IMR-90 (cell line): ENCODE results near the gene CLCN4. TPM values are rescaled to one million over a fixed set of nuclear protein-coding genes. Genes with fewer than 3 reads are reported as not detected.

ENCODE experiments used
- ATAC-seq: fragments of 200-7000 bp; cut with Tn5 transposase; 2 replicates; pipeline ENCODE4 v1.9.1; 2020; ENCODE audit warnings: low read depth, mild to moderate bottlenecking, moderate library complexity
- BruUV-seq: library from RNA; stranded (reverse); fragments of 400-500 nt; replicated peaks from 2 replicates; lab custom pipeline; 2021; lab: Mats Ljungman, UMichigan
- CTCF ChIA-PET: fragments of 300-600 bp; formaldehyde crosslinking; extraction: SDS; loops from one replicate; lab custom pipeline; 2021; ENCODE audit warnings: antibody characterized with exemption; lab: Yijun Ruan, JAX
- POLR2A ChIA-PET: fragments of 300-600 bp; sonication (Branson Sonifier 250); formaldehyde crosslinking; loops from one replicate; lab custom pipeline; 2022; ENCODE audit warnings: antibody characterized with exemption; ENCODE audit not compliant: unreplicated experiment; lab: Charles Lee
- DNase-seq: peaks from one replicate; pipeline ENCODE4 v3.0.0; 2013
- H2AFZ ChIP-seq: replicated peaks from 2 replicates; pipeline ENCODE3; 2013; ENCODE audit warnings: low read length, mild to moderate bottlenecking; ENCODE audit not compliant: poor library complexity
- H2AK5ac ChIP-seq: 2 replicates; pipeline ENCODE4 v1.6.1; 2013; ENCODE audit warnings: low read depth, low read length, inconsistent platforms
- H2AK9ac ChIP-seq: replicated peaks from 2 replicates; pipeline ENCODE3; 2013; ENCODE audit warnings: mild to moderate bottlenecking, low read depth, low read length, moderate library complexity; ENCODE audit not compliant: poor library complexity
- H2BK120ac ChIP-seq: 2 replicates; pipeline ENCODE4 v1.6.1; 2013; ENCODE audit warnings: low read depth, low read length, inconsistent platforms
- H2BK15ac ChIP-seq: 3 replicates; pipeline ENCODE4 v1.6.1; 2013; ENCODE audit warnings: low read depth, low read length, inconsistent platforms
- H2BK20ac ChIP-seq: 2 replicates; pipeline ENCODE4 v1.6.1; 2013; ENCODE audit warnings: low read depth, mild to moderate bottlenecking, inconsistent platforms, low read length, moderate library complexity
- H2BK5ac ChIP-seq: 2 replicates; pipeline ENCODE4 v1.6.1; 2013; ENCODE audit warnings: mild to moderate bottlenecking, low read depth, low read length, inconsistent platforms; ENCODE audit not compliant: poor library complexity, severe bottlenecking
- H3K14ac ChIP-seq: replicated peaks from 2 replicates; pipeline ENCODE4 v1.6.1; 2013; ENCODE audit warnings: low read depth, low read length, inconsistent platforms
- H3K18ac ChIP-seq: 2 replicates; pipeline ENCODE4 v1.6.1; 2013; ENCODE audit warnings: low read depth, low read length, control low read depth
- H3K23ac ChIP-seq: 2 replicates; pipeline ENCODE4 v1.6.1; 2013; ENCODE audit warnings: low read depth, low read length, inconsistent platforms
- H3K27ac ChIP-seq: 2 replicates; pipeline ENCODE4 v1.5.1; 2013; ENCODE audit warnings: mild to moderate bottlenecking, control low read depth, low read length; ENCODE audit not compliant: insufficient read depth
- H3K27me3 ChIP-seq: 2 replicates; pipeline ENCODE4 v1.6.1; 2013; ENCODE audit warnings: low read length; ENCODE audit not compliant: control insufficient read depth, insufficient read depth
- H3K36me3 ChIP-seq: 2 replicates; pipeline ENCODE4 v1.6.1; 2013; ENCODE audit warnings: low read length, mixed read lengths; ENCODE audit not compliant: control insufficient read depth, insufficient read depth
- H3K4ac ChIP-seq: 2 replicates; pipeline ENCODE4 v1.6.1; 2013; ENCODE audit warnings: low read depth, low read length, inconsistent platforms
- H3K4me1 ChIP-seq: 2 replicates; pipeline ENCODE4 v1.6.1; 2013; ENCODE audit warnings: low read length, mixed read lengths; ENCODE audit not compliant: control insufficient read depth, insufficient read depth
- H3K4me2 ChIP-seq: 2 replicates; pipeline ENCODE4 v1.6.1; 2013; ENCODE audit warnings: low read depth, mild to moderate bottlenecking, control low read depth, low read length, moderate library complexity
- H3K4me3 ChIP-seq: 2 replicates; pipeline ENCODE4 v1.5.1; 2013; ENCODE audit warnings: low read depth, mild to moderate bottlenecking, control low read depth, low read length, moderate library complexity; ENCODE audit not compliant: insufficient read depth
- H3K56ac ChIP-seq: 2 replicates; pipeline ENCODE4 v1.6.1; 2013; ENCODE audit warnings: low read length, inconsistent platforms; ENCODE audit not compliant: insufficient read depth; ENCODE audit errors: extremely low read depth
- H3K79me1 ChIP-seq, 2 experiments: 2 replicates each; pipeline ENCODE4 v1.6.1; 2013; ENCODE audit warnings: low read length in 2 of 2, inconsistent platforms in 1 of 2, low read depth in 1 of 2
- H3K9ac ChIP-seq: 2 replicates; pipeline ENCODE4 v1.6.1; 2013; ENCODE audit warnings: low read depth, low read length, control low read depth
- H3K9me1 ChIP-seq: 2 replicates; pipeline ENCODE4 v1.6.1; 2013; ENCODE audit warnings: low read length, inconsistent platforms; ENCODE audit not compliant: insufficient read depth
- H3K9me3 ChIP-seq: 2 replicates; pipeline ENCODE4 v1.6.1; 2013; ENCODE audit warnings: low read length; ENCODE audit not compliant: control insufficient read depth, insufficient read depth
- H4K20me1 ChIP-seq: 2 replicates; pipeline ENCODE4 v1.6.1; 2013; ENCODE audit warnings: low read length, inconsistent platforms; ENCODE audit not compliant: insufficient read depth
- H4K5ac ChIP-seq: 2 replicates; pipeline ENCODE4 v1.6.1; 2013; ENCODE audit warnings: mild to moderate bottlenecking, low read depth, low read length, control low read depth
- H4K8ac ChIP-seq, 2 experiments: 2 replicates each; pipeline ENCODE4 v1.6.1; 2013; ENCODE audit warnings: low read depth in 2 of 2, low read length in 2 of 2, control low read depth in 1 of 2, inconsistent platforms in 1 of 2
- H4K91ac ChIP-seq: 2 replicates; pipeline ENCODE4 v1.6.1; 2013; ENCODE audit warnings: low read depth, low read length, inconsistent platforms; ENCODE audit not compliant: insufficient read depth
- CEBPB ChIP-seq: IDR thresholded peaks from 2 replicates; pipeline ENCODE4 v1.6.1; 2012; ENCODE audit warnings: low read depth, low read length, improper control_type of control experiment
- CTCF ChIP-seq: conservative IDR thresholded peaks from 2 replicates; pipeline ENCODE4 v1.5.1; 2012; ENCODE audit warnings: mild to moderate bottlenecking, low read depth, low read length, improper control_type of control experiment
- MXI1 ChIP-seq: IDR thresholded peaks from 2 replicates; pipeline ENCODE4 v1.6.1; 2012; ENCODE audit warnings: low read depth, mild to moderate bottlenecking, low read length, moderate library complexity, borderline replicate concordance
- WGBS, 2 experiments: methylation state at CpG; one replicate each; pipeline versions ENCODE4 v1.1.5 to v1.1.7; 2013; ENCODE audit warnings: missing lambda C conversion rate in 2 of 2; ENCODE audit not compliant: insufficient read length in 1 of 2; ENCODE audit errors: extremely low coverage in 2 of 2; 5-methylcytosine and 5-hydroxymethylcytosine counted together
- dilution Hi-C: fragments of 300-500 bp; cut with HindIII; formaldehyde crosslinking; loops from one replicate; pipeline ENCODE4 v1.14.3; 2018; ENCODE audit warnings: low sequenced_read_pairs; ENCODE audit not compliant: unreplicated experiment
- in situ Hi-C: fragments of 300-500 bp; cut with MboI; formaldehyde crosslinking; loops from 3 replicates; pipeline ENCODE4 v1.14.3; 2019; ENCODE audit warnings: low sequenced_read_pairs, inconsistent platforms, mixed read lengths
- intact Hi-C: fragments of 100-400 bp; cut with micrococcal nuclease; formaldehyde crosslinking; loops from 2 replicates; pipeline ENCODE4 v1.10.0; 2022
- polyA plus RNA-seq, 3 experiments: library from polyadenylated mRNA; depleted of rRNA; stranded (reverse); fragments of >200 nt; gene quantifications; 2 replicates each; pipeline ENCODE4 v1.2.3, GENCODE V29; 2012; ENCODE audit warnings: low replicate concordance in 1 of 3
- total RNA-seq: library from RNA; depleted of rRNA; stranded (reverse); fragments of >200 nt; gene quantifications from 2 replicates; pipeline ENCODE4 v1.2.3, GENCODE V29; 2012

CLCN4 gene
- total and polyA plus RNA-seq, 2 of the 4 experiments (the other 2 are of a cell fraction), result 2.2 to 4.5 TPM

DNA sequence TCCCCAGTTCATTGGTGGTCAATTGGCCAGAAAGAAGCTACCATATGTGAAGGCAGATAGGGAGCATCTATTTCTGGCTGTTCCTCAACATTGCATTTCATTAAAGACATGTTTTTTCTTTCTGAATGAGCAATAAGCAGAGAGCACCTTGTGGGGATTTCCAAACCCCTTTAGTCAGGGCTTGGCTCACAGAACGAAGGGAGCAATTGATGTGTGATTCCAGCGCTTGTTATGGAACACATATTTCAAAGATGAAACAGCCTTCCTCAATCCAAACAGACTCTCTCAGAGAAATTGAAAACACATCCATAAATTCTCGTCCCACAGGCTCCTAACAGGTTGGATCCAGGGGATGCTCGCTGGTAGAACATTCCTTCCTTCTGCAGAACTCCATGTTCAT is 84.1 kb downstream of the CLCN4 start:
- H3K27me3 ChIP-seq, result no peaks in the 10 kb centered on the region
- H4K91ac ChIP-seq, result peak overlapping the region; percentile 65
- H2BK5ac ChIP-seq, result peak overlapping the region; percentile 59
- H3K36me3 ChIP-seq, result no peaks in the 10 kb centered on the region
- peak overlapping the region; percentile 60; the same call in 1 of the 3 replicates for H2BK15ac ChIP-seq
- WGBS, 2 experiments, result 17% methylated on average over 2 of the region's 4 CpGs; no CpG with 5 or more reads in 1 of the 2 experiments
- no peaks in the 10 kb centered on the region for H4K20me1 ChIP-seq
- intact Hi-C loops (no loop called here), in situ Hi-C loops (no loop called here), dilution Hi-C loops (no loop called here)
- peak overlapping the region; percentile 30; the same call in 1 of the 2 replicates for H3K18ac ChIP-seq
- peak overlapping the region; percentile 58 for H2AFZ ChIP-seq
- H3K9ac ChIP-seq, result no peak overlapping the region
- no peaks in the 10 kb centered on the region for H3K79me1 ChIP-seq
- H3K4me3 ChIP-seq, result no peak overlapping the region
- peak overlapping the region; percentile 83; the same call in 1 of the 2 replicates for H2AK5ac ChIP-seq
- peak overlapping the region; percentile 36; the same call in 1 of the 2 replicates for H3K14ac ChIP-seq
- H4K8ac ChIP-seq, result peak overlapping the region in 1 of 2 experiments; percentile 56; a peak in 2 of 4 replicates
- H3K56ac ChIP-seq, result 0 out of 2 replicates have a peak overlapping the region, but pooled peaks have one; percentile 18
- H3K4ac ChIP-seq, result peak overlapping the region; percentile 83
- H3K9me3 ChIP-seq, result no peaks in the 10 kb centered on the region
- H3K4me2 ChIP-seq, result peak overlapping the region; percentile 18; the same call in 1 of the 2 replicates
- TF ChIP-seq CTCF, result no peak
- 0 out of 2 replicates have a peak, but pooled peaks have one; percentile 45 for TF ChIP-seq CEBPB
- TF ChIP-seq MXI1, result no peak
- CTCF ChIA-PET, result interaction anchor here (1.0 kb wide), 1 partner anchor 51 kb away, joined by 3 read pairs; no protein-coding TSS in a partner anchor
- no peak overlapping the region for H2AK9ac ChIP-seq
- ATAC-seq (peak; percentile 65), DNase-seq (peak; percentile 94)
- BruUV-seq, result no TSS peak
- peak overlapping the region; percentile 85 for H2BK120ac ChIP-seq
- peaks cover 10% of the 10 kb centered on the region for H3K4me1 ChIP-seq
- H3K27ac ChIP-seq, result peak overlapping the region; percentile 73
- peaks cover 4% of the 10 kb centered on the region; the same call in 1 of the 2 replicates for H3K9me1 ChIP-seq
- peak overlapping the region; percentile 21; the same call in 1 of the 2 replicates for H4K5ac ChIP-seq
- H3K23ac ChIP-seq, result peak overlapping the region; percentile 40; the same call in 1 of the 2 replicates
- H2BK20ac ChIP-seq, result peak overlapping the region; percentile 79; the same call in 1 of the 2 replicates
- POLR2A ChIA-PET, result no interaction called here
